Endothelial cell (in vitro differentiated cells): ENCODE results near the gene ACBD6. TPM values are rescaled to one million over a fixed set of nuclear protein-coding genes. Genes with fewer than 3 reads are reported as not detected.

Experiments used
- DNase-seq: peaks from one replicate; pipeline ENCODE4 v3.0.0; 2021; ENCODE audit warnings: low spot score
- H3K27ac Mint-ChIP-seq: one replicate; pipeline ENCODE4 v1.8.0; 2021; ENCODE audit warnings: mixed read lengths, inconsistent platforms; ENCODE audit not compliant: unreplicated experiment
- H3K27me3 Mint-ChIP-seq: one replicate; pipeline ENCODE4 v1.8.0; 2021; ENCODE audit warnings: mild to moderate bottlenecking, moderate library complexity, mixed read lengths, inconsistent platforms; ENCODE audit not compliant: unreplicated experiment
- H3K36me3 Mint-ChIP-seq: one replicate; pipeline ENCODE4 v1.8.0; 2021; ENCODE audit warnings: mild to moderate bottlenecking, low read depth, mixed read lengths, inconsistent platforms; ENCODE audit not compliant: unreplicated experiment
- H3K4me1 Mint-ChIP-seq: one replicate; pipeline ENCODE4 v1.8.0; 2021; ENCODE audit warnings: mild to moderate bottlenecking, mixed read lengths, inconsistent platforms; ENCODE audit not compliant: unreplicated experiment
- H3K4me3 Mint-ChIP-seq: one replicate; pipeline ENCODE4 v1.8.0; 2021; ENCODE audit warnings: mild to moderate bottlenecking, mixed read lengths, inconsistent platforms; ENCODE audit not compliant: unreplicated experiment
- H3K9me3 Mint-ChIP-seq: one replicate; pipeline ENCODE4 v1.8.0; 2021; ENCODE audit warnings: mixed read lengths, inconsistent platforms; ENCODE audit not compliant: unreplicated experiment
- total RNA-seq: library from RNA; stranded (reverse); fragmentation: NEBNext Ultra II Directional; extraction: Animal tissue kit (Norgen Biotek cat#: 25700); gene quantifications from one replicate; pipeline ENCODE4 v1.2.1, GENCODE V29; 2021; ENCODE audit not compliant: unreplicated experiment
- TF ChIP-seq, protein P1 (sequence below): fragments of 200-600 bp; sonication (generic); IDR thresholded peaks from one replicate; pipeline ENCODE4 v1.5.0; 2021; ENCODE audit warnings: antibody characterized with exemption; ENCODE audit not compliant: unreplicated experiment

The ACBD6 gene
- total RNA-seq, 1 donor from 2014 or later, result 46.5 TPM

DNA sequence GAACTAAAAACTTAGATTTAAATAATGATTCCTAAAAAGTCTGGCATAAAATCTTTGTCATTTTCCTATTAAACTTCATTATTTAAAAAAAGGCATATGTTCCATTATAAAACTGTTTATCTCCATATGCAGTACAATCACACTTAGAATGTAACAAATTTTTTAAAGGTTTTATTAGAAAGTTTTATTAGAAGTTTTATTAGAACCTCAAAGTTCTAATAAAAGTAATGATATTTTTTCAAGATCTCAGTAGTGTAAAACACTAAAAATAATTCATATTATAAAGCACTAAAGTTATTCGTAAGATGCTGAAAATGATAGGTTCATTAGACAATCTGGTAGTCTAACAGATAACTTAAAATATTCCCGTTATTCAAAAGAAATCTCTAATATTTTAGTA, 43.6 kb downstream of the ACBD6 start:
- peaks cover 41% of the 10 kb centered on the region for H3K36me3 Mint-ChIP-seq
- H3K4me3 Mint-ChIP-seq, result no peak overlapping the region
- TF ChIP-seq, protein P1, sequence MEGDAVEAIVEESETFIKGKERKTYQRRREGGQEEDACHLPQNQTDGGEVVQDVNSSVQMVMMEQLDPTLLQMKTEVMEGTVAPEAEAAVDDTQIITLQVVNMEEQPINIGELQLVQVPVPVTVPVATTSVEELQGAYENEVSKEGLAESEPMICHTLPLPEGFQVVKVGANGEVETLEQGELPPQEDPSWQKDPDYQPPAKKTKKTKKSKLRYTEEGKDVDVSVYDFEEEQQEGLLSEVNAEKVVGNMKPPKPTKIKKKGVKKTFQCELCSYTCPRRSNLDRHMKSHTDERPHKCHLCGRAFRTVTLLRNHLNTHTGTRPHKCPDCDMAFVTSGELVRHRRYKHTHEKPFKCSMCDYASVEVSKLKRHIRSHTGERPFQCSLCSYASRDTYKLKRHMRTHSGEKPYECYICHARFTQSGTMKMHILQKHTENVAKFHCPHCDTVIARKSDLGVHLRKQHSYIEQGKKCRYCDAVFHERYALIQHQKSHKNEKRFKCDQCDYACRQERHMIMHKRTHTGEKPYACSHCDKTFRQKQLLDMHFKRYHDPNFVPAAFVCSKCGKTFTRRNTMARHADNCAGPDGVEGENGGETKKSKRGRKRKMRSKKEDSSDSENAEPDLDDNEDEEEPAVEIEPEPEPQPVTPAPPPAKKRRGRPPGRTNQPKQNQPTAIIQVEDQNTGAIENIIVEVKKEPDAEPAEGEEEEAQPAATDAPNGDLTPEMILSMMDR, result no peak

DNA sequence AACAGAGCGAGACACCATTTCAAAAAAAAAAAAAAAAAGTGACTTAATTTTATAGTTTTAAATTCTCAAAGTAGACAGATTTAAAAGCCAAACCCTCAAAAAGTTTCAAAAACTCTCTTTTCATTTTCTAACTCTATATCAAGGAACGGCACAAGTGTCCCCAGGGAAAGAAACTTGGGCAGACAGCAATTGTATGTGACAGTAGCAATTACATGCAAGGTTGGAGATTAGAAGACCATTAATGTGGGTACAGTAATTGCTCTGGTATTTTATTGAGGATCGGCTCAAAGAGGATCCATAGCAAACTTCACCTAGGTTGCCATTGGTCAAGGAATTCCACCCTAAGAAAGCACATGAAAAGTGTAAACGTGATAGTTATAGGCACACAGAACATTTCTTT, 46.2 kb downstream of the ACBD6 start:
- Mint-ChIP-seq H3K4me1 (peaks cover 1% of the 10 kb centered on the region), H3K4me3 (no peak overlapping the region), H3K27me3 (peaks cover 4% of the 10 kb centered on the region), H3K27ac (no peak overlapping the region), H3K36me3 (peaks cover 35% of the 10 kb centered on the region), H3K9me3 (peaks cover 5% of the 10 kb centered on the region)
- TF ChIP-seq, protein P1, result no peak
- DNase-seq, result no peak

More for the DNA sequence above, 43.6 kb downstream of the ACBD6 start:
- peaks cover 3% of the 10 kb centered on the region for H3K27me3 Mint-ChIP-seq
- no peaks in the 10 kb centered on the region for H3K9me3 Mint-ChIP-seq
- DNase-seq, result no peak
- H3K4me1 Mint-ChIP-seq, result peaks cover 3% of the 10 kb centered on the region
- no peak overlapping the region for H3K27ac Mint-ChIP-seq

DNA sequence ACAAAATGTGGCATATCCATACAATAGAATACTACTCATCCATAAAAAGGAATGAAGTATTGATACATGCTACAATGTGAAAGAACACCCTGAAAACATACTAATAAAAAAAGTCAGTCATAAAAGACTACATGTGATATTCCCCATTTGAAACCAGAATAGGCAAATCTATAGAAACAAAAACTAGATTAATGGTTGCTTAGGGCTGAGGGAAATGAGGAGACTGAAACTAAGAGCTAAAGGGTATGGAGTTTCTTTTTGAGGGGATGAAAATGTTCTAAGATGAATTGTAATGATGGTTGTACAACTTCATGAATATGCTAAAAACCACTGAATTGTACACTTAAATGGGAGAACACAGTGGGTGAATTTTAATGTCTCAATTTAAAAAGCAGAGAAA, 50.9 kb downstream of the ACBD6 start:
- Mint-ChIP-seq H3K27me3 (peaks cover 4% of the 10 kb centered on the region), H3K4me3 (peak overlapping the region; percentile 31), H3K27ac (no peak overlapping the region), H3K9me3 (peaks cover 6% of the 10 kb centered on the region), H3K36me3 (peaks cover 29% of the 10 kb centered on the region), H3K4me1 (no peaks in the 10 kb centered on the region)
- no peak for DNase-seq
- TF ChIP-seq, protein P1, result no peak

DNA sequence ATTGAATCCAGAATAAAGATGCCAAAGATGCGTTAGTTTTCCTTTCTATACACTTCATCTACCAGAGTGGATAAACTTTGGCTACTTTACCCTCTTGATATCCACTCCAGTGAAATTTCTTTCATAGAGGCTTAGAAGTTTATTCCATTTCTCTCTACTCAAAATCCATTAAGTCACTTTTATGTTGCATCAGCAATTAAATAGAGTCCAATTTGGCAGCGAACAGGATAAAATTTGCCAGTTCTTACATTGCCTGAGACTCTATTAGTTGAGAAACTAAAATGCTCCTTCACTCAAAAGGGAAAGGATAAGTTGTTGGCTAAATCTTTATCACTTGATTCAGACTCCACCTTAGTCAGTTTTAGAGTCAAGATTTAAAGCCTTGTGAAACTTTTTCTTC, 57.9 kb downstream of the ACBD6 start:
- Mint-ChIP-seq H3K4me3 (no peak overlapping the region), H3K4me1 (no peaks in the 10 kb centered on the region), H3K36me3 (peaks cover 13% of the 10 kb centered on the region), H3K27ac (no peak overlapping the region), H3K9me3 (no peaks in the 10 kb centered on the region), H3K27me3 (no peaks in the 10 kb centered on the region)
- TF ChIP-seq, protein P1, result no peak
- no peak for DNase-seq

DNA sequence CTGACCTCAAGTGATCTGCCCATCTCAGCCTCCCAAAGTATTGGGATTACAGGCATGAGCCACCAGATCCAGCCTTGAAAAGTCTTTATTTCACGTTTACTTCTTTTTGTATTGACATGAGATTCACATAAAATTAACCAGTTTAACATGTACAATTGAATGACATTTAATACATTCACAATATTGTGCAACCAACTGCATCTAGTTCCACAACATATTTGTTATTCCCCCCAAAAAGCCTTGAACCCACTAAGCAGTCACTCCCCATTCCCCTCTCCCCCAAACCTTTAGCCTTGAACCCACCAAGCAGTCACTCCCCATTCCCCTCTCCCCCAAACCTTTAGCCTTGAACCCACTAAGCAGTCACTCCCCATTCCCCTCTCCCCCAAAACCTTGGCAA, 62.0 kb downstream of the ACBD6 start:
- no peaks in the 10 kb centered on the region for H3K4me1 Mint-ChIP-seq
- peaks cover 23% of the 10 kb centered on the region for H3K36me3 Mint-ChIP-seq
- no peaks in the 10 kb centered on the region for H3K27me3 Mint-ChIP-seq
- no peak overlapping the region for H3K27ac Mint-ChIP-seq
- no peak for DNase-seq
- no peaks in the 10 kb centered on the region for H3K9me3 Mint-ChIP-seq
- peak overlapping the region; percentile 12 for H3K4me3 Mint-ChIP-seq
- TF ChIP-seq, protein P1, result no peak
